Measurements from ENCODE around the gene KRTAP4-8. TPM values are rescaled to one million over a fixed set of nuclear protein-coding genes. Genes with fewer than 3 reads are reported as not detected.
"Not testable (repeated sequence)": the region's sequence is repeated elsewhere in the genome, so short reads cannot be mapped to it uniquely, and the experiment has no call there.

The KRTAP4-8 gene
- total and polyA plus RNA-seq, 4 donors = not detected

- TF ChIP-seq CTCF (IDR thresholded peaks at IDR 0.05; ENCODE audit: low read depth, low read length, missing input control) (no peak), RXRA (IDR thresholded peaks at IDR 0.05) (no peak), FOXA1 (IDR thresholded peaks at IDR 0.05) (no peak)
Observed at GRCh38 chr17:41061964-41062363, 36.0 kb downstream of the KRTAP4-8 start (continued).

- Histone ChIP-seq H3K9me3 (ENCODE audit: control insufficient read depth in 4 of 4, low read length in 3 of 4) (no peaks in the 10 kb centered on the region), H3K4me1 (ENCODE audit: control insufficient read depth in 4 of 4, insufficient read depth in 4 of 4, low read length in 3 of 4) (no peaks in the 10 kb centered on the region), H3K36me3 (ENCODE audit: control insufficient read depth in 4 of 4, insufficient read depth in 3 of 4, low read depth in 1 of 4, low read length in 3 of 4) (no peaks in the 10 kb centered on the region), H3K27me3 (ENCODE audit: control insufficient read depth in 4 of 4, insufficient read depth in 4 of 4, low read length in 3 of 4) (peaks cover 0 to 9% (median 0%) of the 10 kb centered on the region in 4 donors), H3K27ac (ENCODE audit: low read depth in 1 of 2, low read length in 2 of 2) (no peak within 1 kb of the TSS), H3K9ac (ENCODE audit: low read depth in 1 of 2, low read length in 2 of 2) (no peak within 1 kb of the TSS), H3K4me3 (ENCODE audit: low read depth in 1 of 3, low read length in 3 of 3) (no peak within 1 kb of the TSS)
- whole genome bisulfite sequencing = 66% methylated on average over 6 of the region's 6 CpGs
- no peak for TF ChIP-seq YY1 (IDR thresholded peaks at IDR 0.05)
- TF ChIP-seq MAX (IDR thresholded peaks at IDR 0.05) = no peak
- no peak for TF ChIP-seq RXRA (IDR thresholded peaks at IDR 0.05)
- no peak for TF ChIP-seq SP1 (IDR thresholded peaks at IDR 0.05)
- no peak for TF ChIP-seq ATF3 (IDR thresholded peaks at IDR 0.05)
- no peak for TF ChIP-seq ZBTB33 (IDR thresholded peaks at IDR 0.05)
- no peak for TF ChIP-seq REST (IDR thresholded peaks at IDR 0.05)
- TF ChIP-seq NR2F2 (IDR thresholded peaks at IDR 0.05) = no peak
- TF ChIP-seq HNF4A (conservative IDR thresholded peaks at IDR 0.05) = no peak
- TF ChIP-seq CTCF (IDR thresholded peaks at IDR 0.05; ENCODE audit: low read depth, low read length, missing input control) = no peak
- TF ChIP-seq GABPA (IDR thresholded peaks at IDR 0.05 in 1 of 2, conservative IDR thresholded peaks at IDR 0.05 in 1 of 2) = no peak
- DNase-seq (ENCODE audit: low spot score) = no peak
Observed at GRCh38 chr17:41060052-41060604, 37.8 kb downstream of the KRTAP4-8 start, which contains the start of gene KRTAP2-3. Gene KRTAP2-3 (minus strand): TSS chr17:41060114. CDS start chr17:41060050, 64 bp downstream.

- H3K36me3 ChIP-seq (ENCODE audit: control insufficient read depth in 4 of 4, insufficient read depth in 3 of 4, low read depth in 1 of 4, low read length in 3 of 4); H3K4me1 ChIP-seq (ENCODE audit: control insufficient read depth in 4 of 4, insufficient read depth in 4 of 4, low read length in 3 of 4); H3K9me3 ChIP-seq (ENCODE audit: control insufficient read depth in 4 of 4, low read length in 3 of 4); H3K27me3 ChIP-seq (ENCODE audit: control insufficient read depth in 4 of 4, insufficient read depth in 4 of 4, low read length in 3 of 4); H3K4me3 ChIP-seq (ENCODE audit: low read depth in 1 of 3, low read length in 3 of 3); DNase-seq (ENCODE audit: low spot score); H3K27ac ChIP-seq (ENCODE audit: low read depth in 1 of 2, low read length in 2 of 2); H3K9ac ChIP-seq (ENCODE audit: low read depth in 1 of 2, low read length in 2 of 2): not testable (repeated sequence)
- 24% methylated on average over 10 of the region's 31 CpGs for WGBS
Observed at GRCh38 chr17:41059276-41060051, 38.5 kb downstream of the KRTAP4-8 start.
